Activated T-helper 17 cell treated with anti-CD3 and anti-CD28 coated beads, Interleukin-2, amount 50 U/mL, for 72 hours (primary cell): ENCODE results near the gene SNRNP48. TPM values are rescaled to one million over a fixed set of nuclear protein-coding genes. Genes with fewer than 3 reads are reported as not detected.

Experiments used
- ATAC-seq: fragments of 150-1000 bp; cut with Tn5 transposase; replicated peaks from 2 replicates; pipeline ENCODE4 v1.10.0; 2021; ENCODE audit warnings: mild to moderate bottlenecking, moderate library complexity
- H3K27ac Mint-ChIP-seq: one replicate; pipeline ENCODE4 v1.8.0; 2022; ENCODE audit warnings: mixed read lengths
- H3K27me3 Mint-ChIP-seq: one replicate; pipeline ENCODE4 v1.8.0; 2022; ENCODE audit warnings: mixed read lengths
- H3K36me3 Mint-ChIP-seq: one replicate; pipeline ENCODE4 v1.8.0; 2022; ENCODE audit warnings: low read depth, mild to moderate bottlenecking, mixed read lengths
- H3K4me1 Mint-ChIP-seq: one replicate; pipeline ENCODE4 v1.8.0; 2022; ENCODE audit warnings: mixed read lengths
- H3K4me3 Mint-ChIP-seq: one replicate; pipeline ENCODE4 v1.8.0; 2022; ENCODE audit warnings: mild to moderate bottlenecking, mixed read lengths
- H3K9me3 Mint-ChIP-seq: one replicate; pipeline ENCODE4 v1.8.0; 2022; ENCODE audit warnings: mixed read lengths
- total RNA-seq, 2 donors: library from RNA; stranded (reverse); gene quantifications; one replicate each; pipeline ENCODE4 v1.2.3, GENCODE V29; 2022

Gene SNRNP48
- total RNA-seq, 2 donors from 2014 or later, result 16.9 to 17.7 TPM

DNA sequence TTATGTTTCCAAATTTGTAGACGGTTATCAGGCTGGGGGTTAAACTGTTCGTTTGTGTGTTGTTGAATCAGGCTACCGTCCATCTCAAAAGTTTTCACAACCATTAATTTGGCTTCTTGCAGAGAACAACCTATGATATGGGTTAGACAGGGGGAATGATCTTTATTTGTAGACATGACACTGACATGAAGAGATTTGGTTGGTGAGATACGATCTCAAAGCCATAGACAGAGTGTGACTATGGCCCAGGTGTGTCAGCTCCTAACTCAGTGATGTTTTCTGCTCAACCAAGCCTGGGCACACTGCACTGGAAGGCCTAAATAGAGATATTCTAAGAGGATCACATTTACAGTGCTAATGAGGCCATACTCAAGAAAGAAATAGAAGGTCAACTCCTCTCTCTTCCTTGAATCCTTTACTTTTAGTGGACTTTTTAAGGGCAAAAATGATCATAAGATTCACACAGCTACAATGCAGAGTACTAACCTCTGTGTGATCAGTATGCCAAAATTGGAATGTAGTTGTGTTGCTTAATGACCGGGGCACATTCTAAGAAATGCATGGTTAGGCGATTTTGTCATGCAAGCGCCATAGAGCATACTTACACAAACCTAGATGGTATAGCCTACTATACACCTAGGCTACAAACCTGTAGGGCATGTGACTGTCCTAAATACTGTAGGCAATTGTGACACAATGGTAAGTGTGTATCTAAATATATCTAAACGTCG, 17.6 kb upstream of the SNRNP48 start:
- Mint-ChIP-seq H3K36me3 (no peaks in the 10 kb centered on the region), H3K4me3 (no peak overlapping the region), H3K4me1 (no peaks in the 10 kb centered on the region), H3K27me3 (peaks cover 23% of the 10 kb centered on the region), H3K27ac (no peak overlapping the region), H3K9me3 (no peaks in the 10 kb centered on the region)
- ATAC-seq, result no peak

DNA sequence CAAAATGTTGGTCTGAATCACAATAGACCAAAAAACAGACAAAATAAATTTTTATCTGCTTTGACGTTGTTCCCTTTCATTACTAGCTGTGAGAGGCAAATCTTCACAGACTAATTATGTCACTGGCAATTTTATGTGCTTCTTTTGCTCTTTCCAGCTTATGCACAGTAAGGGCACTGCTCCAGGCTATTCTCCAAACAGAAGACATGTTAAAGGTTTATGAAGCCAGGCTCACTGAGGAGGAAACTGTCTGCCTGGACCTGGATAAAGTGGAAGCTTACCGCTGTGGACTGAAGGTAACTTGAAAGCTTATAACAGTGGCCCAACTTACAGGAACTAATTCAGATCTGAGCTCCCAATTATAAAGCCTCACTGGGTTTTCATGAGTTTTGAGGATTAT, 15.5 kb upstream of the SNRNP48 start:
- no peak overlapping the region for H3K27ac Mint-ChIP-seq
- no peak overlapping the region for H3K4me3 Mint-ChIP-seq
- H3K9me3 Mint-ChIP-seq, result no peaks in the 10 kb centered on the region
- no peaks in the 10 kb centered on the region for H3K36me3 Mint-ChIP-seq
- no peaks in the 10 kb centered on the region for H3K4me1 Mint-ChIP-seq
- peaks cover 24% of the 10 kb centered on the region for H3K27me3 Mint-ChIP-seq
- ATAC-seq, result no peak

GRCh38 chr6:7578516-7578915, 11.5 kb upstream of the SNRNP48 start:
- Mint-ChIP-seq H3K4me3 (no peak overlapping the region), H3K27me3 (peaks cover 14% of the 10 kb centered on the region), H3K36me3 (no peaks in the 10 kb centered on the region), H3K27ac (no peak overlapping the region), H3K4me1 (no peaks in the 10 kb centered on the region), H3K9me3 (no peaks in the 10 kb centered on the region)
- no peak for ATAC-seq

- no peak overlapping the region for H3K4me3 Mint-ChIP-seq
- H3K9me3 Mint-ChIP-seq, result no peaks in the 10 kb centered on the region
- no peak for ATAC-seq
- H3K27me3 Mint-ChIP-seq, result peaks cover 14% of the 10 kb centered on the region
- no peaks in the 10 kb centered on the region for H3K4me1 Mint-ChIP-seq
- no peaks in the 10 kb centered on the region for H3K36me3 Mint-ChIP-seq
- no peak overlapping the region for H3K27ac Mint-ChIP-seq
Observed at GRCh38 chr6:7578931-7579330, 11.1 kb upstream of the SNRNP48 start.

DNA sequence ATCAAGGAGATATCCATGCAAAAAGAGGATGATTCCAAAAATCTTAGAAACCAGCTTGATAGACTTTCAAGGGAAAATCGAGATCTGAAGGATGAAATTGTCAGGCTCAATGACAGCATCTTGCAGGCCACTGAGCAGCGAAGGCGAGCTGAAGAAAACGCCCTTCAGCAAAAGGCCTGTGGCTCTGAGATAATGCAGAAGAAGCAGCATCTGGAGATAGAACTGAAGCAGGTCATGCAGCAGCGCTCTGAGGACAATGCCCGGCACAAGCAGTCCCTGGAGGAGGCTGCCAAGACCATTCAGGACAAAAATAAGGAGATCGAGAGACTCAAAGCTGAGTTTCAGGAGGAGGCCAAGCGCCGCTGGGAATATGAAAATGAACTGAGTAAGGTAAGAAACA, 10.1 kb upstream of the SNRNP48 start:
- H3K27me3 Mint-ChIP-seq, result peaks cover 14% of the 10 kb centered on the region
- no peak overlapping the region for H3K4me3 Mint-ChIP-seq
- H3K36me3 Mint-ChIP-seq, result no peaks in the 10 kb centered on the region
- no peak overlapping the region for H3K27ac Mint-ChIP-seq
- no peaks in the 10 kb centered on the region for H3K4me1 Mint-ChIP-seq
- no peak for ATAC-seq
- no peaks in the 10 kb centered on the region for H3K9me3 Mint-ChIP-seq

GRCh38 chr6:7580537-7580926, 9.5 kb upstream of the SNRNP48 start:
- no peaks in the 10 kb centered on the region for H3K36me3 Mint-ChIP-seq
- H3K4me1 Mint-ChIP-seq, result no peaks in the 10 kb centered on the region
- no peak for ATAC-seq
- H3K27me3 Mint-ChIP-seq, result peaks cover 9% of the 10 kb centered on the region
- H3K9me3 Mint-ChIP-seq, result no peaks in the 10 kb centered on the region
- no peak overlapping the region for H3K27ac Mint-ChIP-seq
- H3K4me3 Mint-ChIP-seq, result no peak overlapping the region

DNA sequence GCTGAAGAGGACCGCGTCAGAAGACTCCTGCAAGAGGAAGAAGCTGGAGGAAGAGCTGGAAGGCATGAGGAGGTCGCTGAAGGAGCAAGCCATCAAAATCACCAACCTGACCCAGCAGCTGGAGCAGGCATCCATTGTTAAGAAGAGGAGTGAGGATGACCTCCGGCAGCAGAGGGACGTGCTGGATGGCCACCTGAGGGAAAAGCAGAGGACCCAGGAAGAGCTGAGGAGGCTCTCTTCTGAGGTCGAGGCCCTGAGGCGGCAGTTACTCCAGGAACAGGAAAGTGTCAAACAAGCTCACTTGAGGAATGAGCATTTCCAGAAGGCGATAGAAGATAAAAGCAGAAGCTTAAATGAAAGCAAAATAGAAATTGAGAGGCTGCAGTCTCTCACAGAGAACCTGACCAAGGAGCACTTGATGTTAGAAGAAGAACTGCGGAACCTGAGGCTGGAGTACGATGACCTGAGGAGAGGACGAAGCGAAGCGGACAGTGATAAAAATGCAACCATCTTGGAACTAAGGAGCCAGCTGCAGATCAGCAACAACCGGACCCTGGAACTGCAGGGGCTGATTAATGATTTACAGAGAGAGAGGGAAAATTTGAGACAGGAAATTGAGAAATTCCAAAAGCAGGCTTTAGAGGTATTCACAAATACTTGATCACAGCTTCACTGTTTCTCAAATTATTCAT, 8.9 kb upstream of the SNRNP48 start:
- H3K4me3 Mint-ChIP-seq, result no peak overlapping the region
- peaks cover 9% of the 10 kb centered on the region for H3K27me3 Mint-ChIP-seq
- no peaks in the 10 kb centered on the region for H3K9me3 Mint-ChIP-seq
- no peaks in the 10 kb centered on the region for H3K4me1 Mint-ChIP-seq
- no peak overlapping the region for H3K27ac Mint-ChIP-seq
- no peaks in the 10 kb centered on the region for H3K36me3 Mint-ChIP-seq
- ATAC-seq, result no peak

DNA sequence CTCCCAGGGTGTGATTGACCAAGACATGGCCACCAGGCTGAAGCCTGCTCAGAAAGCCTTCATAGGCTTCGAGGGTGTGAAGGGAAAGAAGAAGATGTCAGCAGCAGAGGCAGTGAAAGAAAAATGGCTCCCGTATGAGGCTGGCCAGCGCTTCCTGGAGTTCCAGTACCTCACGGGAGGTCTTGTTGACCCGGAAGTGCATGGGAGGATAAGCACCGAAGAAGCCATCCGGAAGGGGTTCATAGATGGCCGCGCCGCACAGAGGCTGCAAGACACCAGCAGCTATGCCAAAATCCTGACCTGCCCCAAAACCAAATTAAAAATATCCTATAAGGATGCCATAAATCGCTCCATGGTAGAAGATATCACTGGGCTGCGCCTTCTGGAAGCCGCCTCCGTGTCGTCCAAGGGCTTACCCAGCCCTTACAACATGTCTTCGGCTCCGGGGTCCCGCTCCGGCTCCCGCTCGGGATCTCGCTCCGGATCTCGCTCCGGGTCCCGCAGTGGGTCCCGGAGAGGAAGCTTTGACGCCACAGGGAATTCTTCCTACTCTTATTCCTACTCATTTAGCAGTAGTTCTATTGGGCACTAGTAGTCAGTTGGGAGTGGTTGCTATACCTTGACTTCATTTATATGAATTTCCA, 4.6 kb upstream of the SNRNP48 start:
- H3K4me3 Mint-ChIP-seq, result no peak overlapping the region
- H3K9me3 Mint-ChIP-seq, result no peaks in the 10 kb centered on the region
- no peaks in the 10 kb centered on the region for H3K4me1 Mint-ChIP-seq
- no peak overlapping the region for H3K27ac Mint-ChIP-seq
- no peak for ATAC-seq
- H3K27me3 Mint-ChIP-seq, result peaks cover 4% of the 10 kb centered on the region
- peaks cover 5% of the 10 kb centered on the region for H3K36me3 Mint-ChIP-seq

- H3K27ac Mint-ChIP-seq, result peak overlapping the region; percentile 20
- peaks cover 3% of the 10 kb centered on the region for H3K27me3 Mint-ChIP-seq
- H3K9me3 Mint-ChIP-seq, result no peaks in the 10 kb centered on the region
- peaks cover 19% of the 10 kb centered on the region for H3K4me1 Mint-ChIP-seq
- H3K4me3 Mint-ChIP-seq, result no peak overlapping the region
- ATAC-seq, result no peak
- peaks cover 17% of the 10 kb centered on the region for H3K36me3 Mint-ChIP-seq
Observed at GRCh38 chr6:7587631-7588100, 2.3 kb upstream of the SNRNP48 start.

GRCh38 chr6:7588506-7588905, 1.5 kb upstream of the SNRNP48 start:
- ATAC-seq, result no peak
- Mint-ChIP-seq H3K9me3 (no peaks in the 10 kb centered on the region), H3K4me1 (peaks cover 25% of the 10 kb centered on the region), H3K27me3 (no peaks in the 10 kb centered on the region), H3K36me3 (peaks cover 25% of the 10 kb centered on the region), H3K4me3 (no peak overlapping the region), H3K27ac (no peak overlapping the region)

DNA sequence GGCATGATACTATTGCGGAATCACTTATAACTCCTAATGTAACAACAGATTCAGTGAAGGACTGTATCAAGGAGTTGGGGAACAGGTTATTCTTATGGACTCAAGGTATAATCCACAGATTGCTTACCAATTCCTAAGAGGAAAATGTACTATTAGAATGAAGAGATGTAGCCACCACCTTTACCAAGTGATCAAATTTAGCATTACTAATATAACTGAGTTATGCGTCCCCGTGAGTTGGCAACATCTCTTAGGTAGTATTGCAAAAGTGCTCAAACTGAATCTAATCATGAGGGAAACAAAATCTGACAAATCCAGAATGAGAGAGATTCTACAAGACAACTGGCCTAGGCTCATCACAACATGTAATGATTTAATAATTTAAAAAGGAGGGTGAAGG, 777 bp upstream of the SNRNP48 start:
- Mint-ChIP-seq H3K4me1 (peaks cover 25% of the 10 kb centered on the region), H3K36me3 (peaks cover 30% of the 10 kb centered on the region)

DNA sequence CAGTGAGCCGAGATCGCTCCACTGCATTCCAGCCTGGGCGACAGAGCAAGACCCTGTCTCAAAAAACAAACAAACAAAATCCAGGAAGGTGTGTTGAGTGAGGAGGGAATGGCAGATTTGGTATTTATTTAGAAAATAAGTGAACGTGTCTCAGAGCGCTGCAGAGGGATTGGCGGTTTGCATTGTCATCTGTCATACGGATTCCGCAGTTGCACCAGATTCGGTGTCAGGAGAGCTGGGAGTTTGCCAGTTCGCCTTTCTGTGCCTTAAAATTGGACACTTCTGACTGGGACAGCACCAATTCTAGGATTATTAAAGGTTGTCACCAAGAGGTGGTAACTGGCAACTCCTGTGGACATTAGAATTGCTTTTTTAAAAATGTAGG, 912 bp downstream of the SNRNP48 start:
- H3K4me1 Mint-ChIP-seq, result peaks cover 25% of the 10 kb centered on the region
- H3K4me3 Mint-ChIP-seq, result peak overlapping the region; percentile 84
- H3K36me3 Mint-ChIP-seq, result peaks cover 46% of the 10 kb centered on the region
- no peaks in the 10 kb centered on the region for H3K27me3 Mint-ChIP-seq
- H3K27ac Mint-ChIP-seq, result peak overlapping the region; percentile 96
- ATAC-seq, result no peak
- H3K9me3 Mint-ChIP-seq, result no peaks in the 10 kb centered on the region

More for the DNA sequence above, 777 bp upstream of the SNRNP48 start:
- no peak for ATAC-seq
- no peaks in the 10 kb centered on the region for H3K27me3 Mint-ChIP-seq
- H3K27ac Mint-ChIP-seq, result peak overlapping the region; percentile 96
- peak overlapping the region; percentile 84 for H3K4me3 Mint-ChIP-seq
- no peaks in the 10 kb centered on the region for H3K9me3 Mint-ChIP-seq

DNA sequence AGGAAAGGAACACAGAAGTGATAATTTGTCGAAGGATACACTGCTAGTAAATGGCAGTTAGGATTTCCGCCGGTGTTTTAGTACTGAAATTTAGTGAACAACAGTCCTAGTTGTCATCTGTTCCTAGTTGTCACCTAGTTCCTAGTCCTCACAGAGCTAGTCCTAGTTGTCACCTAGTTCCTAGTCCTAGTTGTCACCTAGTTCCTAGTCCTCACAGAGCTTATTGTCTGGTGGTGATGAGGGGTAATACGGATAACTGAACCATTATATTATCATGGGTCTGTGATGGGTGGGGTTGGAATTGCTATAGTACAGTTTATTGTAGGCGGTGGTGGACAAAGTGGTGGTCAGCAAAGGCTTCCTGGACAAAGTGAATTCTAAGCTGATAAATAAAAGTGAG, 1.8 kb downstream of the SNRNP48 start:
- peak overlapping the region; percentile 42 for H3K27ac Mint-ChIP-seq
- no peaks in the 10 kb centered on the region for H3K9me3 Mint-ChIP-seq
- ATAC-seq, result no peak
- peaks cover 25% of the 10 kb centered on the region for H3K4me1 Mint-ChIP-seq
- peak overlapping the region; percentile 84 for H3K4me3 Mint-ChIP-seq
- H3K27me3 Mint-ChIP-seq, result no peaks in the 10 kb centered on the region
- peaks cover 54% of the 10 kb centered on the region for H3K36me3 Mint-ChIP-seq

- peak overlapping the region; percentile 12 for H3K27ac Mint-ChIP-seq
- no peaks in the 10 kb centered on the region for H3K27me3 Mint-ChIP-seq
- ATAC-seq, result no peak
- peaks cover 69% of the 10 kb centered on the region for H3K36me3 Mint-ChIP-seq
- H3K9me3 Mint-ChIP-seq, result no peaks in the 10 kb centered on the region
- no peak overlapping the region for H3K4me3 Mint-ChIP-seq
- H3K4me1 Mint-ChIP-seq, result peaks cover 25% of the 10 kb centered on the region
Observed at GRCh38 chr6:7593229-7593628, 3.2 kb downstream of the SNRNP48 start.
